Measurements from ENCODE around the gene TTC27.

GRCh38 chr2:32801741-32802140, 173.9 kb downstream of the TTC27 start:
- TF ChIP-seq ZNF274 (IDR thresholded peaks at IDR 0.05; ENCODE audit: low read depth, low read length) (no peak), YY1 (IDR thresholded peaks at IDR 0.05; ENCODE audit: insufficient read depth, insufficient read length) (no peak), SUZ12 (IDR thresholded peaks at IDR 0.05; ENCODE audit: extremely low read depth, insufficient read depth, insufficient read length) (no peak)

All from NT2/D1 (cell line).